Neural crest cell (in vitro differentiated cells): ENCODE results near the gene EARS2. TPM values are rescaled to one million over a fixed set of nuclear protein-coding genes. Genes with fewer than 3 reads are reported as not detected.

Experiments
- DNase-seq: peaks from one replicate; pipeline ENCODE4 v3.0.0; 2021; ENCODE audit warnings: low read depth, mixed read lengths, low spot score
- H3K27ac Mint-ChIP-seq: one replicate; pipeline ENCODE4 v1.8.0; 2021; ENCODE audit warnings: mild to moderate bottlenecking, mixed read lengths; ENCODE audit not compliant: unreplicated experiment
- H3K27me3 Mint-ChIP-seq: 2 replicates; pipeline ENCODE4 v1.8.0; 2021; ENCODE audit warnings: low read depth, mild to moderate bottlenecking, mixed read lengths
- H3K36me3 Mint-ChIP-seq: 2 replicates; pipeline ENCODE4 v1.8.0; 2021; ENCODE audit warnings: low read depth, mild to moderate bottlenecking, mixed read lengths
- H3K4me1 Mint-ChIP-seq: 2 replicates; pipeline ENCODE4 v1.8.0; 2021; ENCODE audit warnings: mixed read lengths
- H3K4me3 Mint-ChIP-seq: one replicate; pipeline ENCODE4 v1.8.0; 2021; ENCODE audit warnings: mild to moderate bottlenecking, mixed read lengths
- H3K9me3 Mint-ChIP-seq: 2 replicates; pipeline ENCODE4 v1.8.0; 2021; ENCODE audit warnings: mixed read lengths
- long read RNA-seq: library from polyadenylated mRNA; unstranded; transcript quantifications from one replicate; pipeline ENCODE4 v2.0.0, GENCODE V29; 2020
- total RNA-seq: library from RNA; stranded (reverse); gene quantifications from 2 replicates; pipeline ENCODE4 v1.2.1, GENCODE V29; 2021
- TF ChIP-seq, protein P1 (sequence below): fragments of 200-600 bp; sonication (generic); conservative IDR thresholded peaks from 2 replicates; pipeline ENCODE4 v1.5.0; 2021; ENCODE audit warnings: antibody characterized with exemption, mild to moderate bottlenecking

Gene EARS2
- total RNA-seq = 27.5 and 27.9 TPM in 2 replicates
- long read RNA-seq, transcript EARS2-201 (9 exons, 3,961 nt) = major isoform, 51 of 72 reads
- long read RNA-seq, partial matches to known transcripts = 11 of 72 reads
- long read RNA-seq, other reads (novel, unspliced or antisense) = 8 of 72 reads

DNA sequence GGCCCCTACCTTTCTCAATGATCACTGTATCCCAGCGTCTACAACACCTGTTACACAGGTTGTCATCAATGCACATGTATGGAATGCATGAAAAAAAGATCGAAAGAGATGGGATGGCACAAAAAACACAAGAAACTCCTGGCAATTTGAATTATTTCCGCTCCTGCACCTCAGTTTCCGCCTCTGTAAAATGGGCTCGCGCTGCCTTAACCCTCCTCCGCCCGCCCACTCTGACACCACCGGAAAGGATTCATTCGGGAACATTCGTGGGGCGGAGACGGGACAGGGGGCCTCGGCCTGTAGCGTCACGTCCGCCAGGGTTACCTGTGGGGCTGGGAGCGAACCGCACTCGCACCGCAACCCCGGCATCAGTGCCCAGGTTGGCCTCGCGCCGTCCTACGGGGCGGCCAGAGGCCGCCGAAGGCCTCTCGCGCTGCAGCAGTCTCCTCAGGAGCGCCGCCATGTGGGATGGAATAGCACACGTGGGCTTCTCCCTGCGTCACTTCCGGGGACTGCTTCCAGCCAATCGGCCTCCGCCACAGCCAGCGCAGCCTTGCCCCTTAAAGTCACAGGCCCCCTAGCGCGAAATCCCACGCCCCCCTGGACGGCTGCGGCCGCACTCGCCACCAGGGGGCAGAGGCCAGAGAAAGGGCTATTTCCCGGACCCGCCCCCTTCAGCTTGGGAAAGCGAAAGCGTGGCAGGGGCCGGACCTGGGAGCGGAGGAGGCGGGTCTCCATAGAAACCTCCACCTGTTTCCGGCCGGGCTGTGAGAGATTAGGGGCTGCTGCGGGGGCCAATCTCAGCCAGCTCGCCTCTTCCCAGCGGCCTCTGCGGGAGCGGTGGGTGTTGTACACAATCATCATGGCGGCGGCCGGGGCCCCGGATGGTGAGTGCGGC, at the start of gene EARS2, which contains the start of gene UBFD1:
EARS2 (minus strand) TSS at position 470 of the 898 bp plus-strand sequence; CDS start at position 463, 7 bp downstream.
UBFD1 (plus strand) TSS at position 847 of the 898 bp plus-strand sequence; CDS start at position 863, 16 bp downstream.
- DNase-seq = peak; percentile 99
- no peaks in the 10 kb centered on the region for H3K36me3 Mint-ChIP-seq
- H3K27ac Mint-ChIP-seq = peak within 1 kb of the TSS; percentile 95
- peaks cover 7% of the 10 kb centered on the region for H3K4me1 Mint-ChIP-seq
- no peaks in the 10 kb centered on the region for H3K27me3 Mint-ChIP-seq
- H3K9me3 Mint-ChIP-seq = no peaks in the 10 kb centered on the region
- H3K4me3 Mint-ChIP-seq = peak within 1 kb of the TSS; percentile 96
- TF ChIP-seq, protein P1, sequence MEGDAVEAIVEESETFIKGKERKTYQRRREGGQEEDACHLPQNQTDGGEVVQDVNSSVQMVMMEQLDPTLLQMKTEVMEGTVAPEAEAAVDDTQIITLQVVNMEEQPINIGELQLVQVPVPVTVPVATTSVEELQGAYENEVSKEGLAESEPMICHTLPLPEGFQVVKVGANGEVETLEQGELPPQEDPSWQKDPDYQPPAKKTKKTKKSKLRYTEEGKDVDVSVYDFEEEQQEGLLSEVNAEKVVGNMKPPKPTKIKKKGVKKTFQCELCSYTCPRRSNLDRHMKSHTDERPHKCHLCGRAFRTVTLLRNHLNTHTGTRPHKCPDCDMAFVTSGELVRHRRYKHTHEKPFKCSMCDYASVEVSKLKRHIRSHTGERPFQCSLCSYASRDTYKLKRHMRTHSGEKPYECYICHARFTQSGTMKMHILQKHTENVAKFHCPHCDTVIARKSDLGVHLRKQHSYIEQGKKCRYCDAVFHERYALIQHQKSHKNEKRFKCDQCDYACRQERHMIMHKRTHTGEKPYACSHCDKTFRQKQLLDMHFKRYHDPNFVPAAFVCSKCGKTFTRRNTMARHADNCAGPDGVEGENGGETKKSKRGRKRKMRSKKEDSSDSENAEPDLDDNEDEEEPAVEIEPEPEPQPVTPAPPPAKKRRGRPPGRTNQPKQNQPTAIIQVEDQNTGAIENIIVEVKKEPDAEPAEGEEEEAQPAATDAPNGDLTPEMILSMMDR = peak; percentile 97

DNA sequence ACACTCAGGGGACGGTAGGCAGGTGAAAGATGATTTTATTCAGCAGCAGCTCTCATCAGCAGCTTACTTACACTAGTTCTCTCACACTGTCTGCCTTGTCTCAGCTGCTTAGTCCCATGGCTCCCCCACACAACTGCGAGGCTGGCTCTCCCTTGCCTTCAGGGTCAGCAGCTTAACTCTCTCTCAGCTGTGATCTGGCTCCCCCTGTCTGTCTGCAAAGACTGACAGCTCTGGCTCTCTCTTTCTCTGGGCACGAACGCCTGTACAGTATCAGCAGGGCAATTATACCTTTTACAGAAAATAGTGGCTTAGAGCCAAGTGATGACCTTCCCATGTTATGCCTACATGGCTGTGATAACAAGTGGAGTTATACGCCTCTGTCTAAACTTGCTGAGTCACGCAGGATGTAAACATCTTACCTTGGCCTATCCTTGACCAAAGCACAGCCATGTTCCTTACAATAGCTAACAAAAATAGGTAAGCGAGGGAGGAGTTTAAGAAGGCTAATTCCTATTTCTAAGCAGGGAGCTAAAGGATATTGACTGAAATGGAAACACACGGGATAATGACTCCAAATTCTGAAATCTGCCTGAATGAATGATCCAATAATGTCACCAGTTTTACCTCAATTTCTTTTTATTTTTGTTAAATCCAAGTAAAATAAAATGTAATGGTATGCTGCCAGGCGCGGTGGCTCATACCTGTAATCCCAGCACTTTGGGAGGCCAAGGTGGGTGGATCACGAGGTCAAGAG, 40.0 kb upstream of the EARS2 start:
- H3K4me3 Mint-ChIP-seq = peak overlapping the region; percentile 31
- peak; percentile 6 for DNase-seq
- peaks cover 2% of the 10 kb centered on the region for H3K36me3 Mint-ChIP-seq
- no peaks in the 10 kb centered on the region for H3K9me3 Mint-ChIP-seq
- no peak overlapping the region for H3K27ac Mint-ChIP-seq
- H3K4me1 Mint-ChIP-seq = peaks cover 7% of the 10 kb centered on the region
- TF ChIP-seq, protein P1 = no peak
- H3K27me3 Mint-ChIP-seq = no peaks in the 10 kb centered on the region

DNA sequence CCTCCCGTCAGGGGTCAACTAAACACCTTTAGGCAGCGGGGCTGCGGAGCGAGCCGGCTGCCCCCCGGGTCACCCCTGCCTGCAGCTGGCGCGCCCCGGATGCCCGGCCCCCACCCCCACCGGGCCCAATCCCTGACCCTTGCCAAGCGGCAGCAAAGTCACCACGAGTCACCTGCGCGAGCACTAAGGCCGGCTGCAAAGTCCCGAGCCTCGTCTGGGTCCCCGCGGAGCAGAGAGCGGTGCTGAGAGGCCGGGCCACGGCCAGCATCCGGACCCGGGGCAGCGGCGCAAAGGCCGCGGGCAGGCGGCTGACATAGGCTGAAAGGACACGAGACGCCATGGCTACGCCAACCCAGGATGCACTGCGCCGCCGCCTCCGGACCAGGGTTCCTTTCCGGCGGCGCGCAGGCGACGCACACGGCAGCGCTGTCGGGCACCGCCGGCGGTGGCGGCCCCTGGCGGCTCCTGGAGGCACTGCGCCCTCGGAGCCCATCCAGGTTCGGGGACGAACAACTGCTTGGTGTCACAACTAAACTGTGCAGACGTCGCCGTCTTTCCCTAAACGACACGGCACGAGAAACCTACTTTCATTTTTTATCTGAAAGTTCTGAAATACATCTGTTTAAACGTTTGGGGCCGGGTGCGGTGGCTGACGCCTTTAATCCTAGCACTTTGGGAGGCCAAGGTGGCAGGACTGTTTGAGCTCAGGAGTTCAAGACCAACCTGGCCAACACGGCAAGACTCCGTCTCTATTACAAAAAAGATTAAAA, 39.0 kb upstream of the EARS2 start, which contains the start of gene NDUFAB1:
NDUFAB1 (minus strand) TSS at position 366 of the 770 bp plus-strand sequence; CDS start at position 340, 26 bp downstream.
- no peaks in the 10 kb centered on the region for H3K9me3 Mint-ChIP-seq
- peak; percentile 88 for DNase-seq
- TF ChIP-seq, protein P1 = peak; percentile 99
- no peaks in the 10 kb centered on the region for H3K27me3 Mint-ChIP-seq
- H3K4me3 Mint-ChIP-seq = peak within 1 kb of the TSS; percentile 93
- H3K4me1 Mint-ChIP-seq = peaks cover 11% of the 10 kb centered on the region
- H3K36me3 Mint-ChIP-seq = peaks cover 8% of the 10 kb centered on the region
- H3K27ac Mint-ChIP-seq = peak within 1 kb of the TSS; percentile 67

DNA sequence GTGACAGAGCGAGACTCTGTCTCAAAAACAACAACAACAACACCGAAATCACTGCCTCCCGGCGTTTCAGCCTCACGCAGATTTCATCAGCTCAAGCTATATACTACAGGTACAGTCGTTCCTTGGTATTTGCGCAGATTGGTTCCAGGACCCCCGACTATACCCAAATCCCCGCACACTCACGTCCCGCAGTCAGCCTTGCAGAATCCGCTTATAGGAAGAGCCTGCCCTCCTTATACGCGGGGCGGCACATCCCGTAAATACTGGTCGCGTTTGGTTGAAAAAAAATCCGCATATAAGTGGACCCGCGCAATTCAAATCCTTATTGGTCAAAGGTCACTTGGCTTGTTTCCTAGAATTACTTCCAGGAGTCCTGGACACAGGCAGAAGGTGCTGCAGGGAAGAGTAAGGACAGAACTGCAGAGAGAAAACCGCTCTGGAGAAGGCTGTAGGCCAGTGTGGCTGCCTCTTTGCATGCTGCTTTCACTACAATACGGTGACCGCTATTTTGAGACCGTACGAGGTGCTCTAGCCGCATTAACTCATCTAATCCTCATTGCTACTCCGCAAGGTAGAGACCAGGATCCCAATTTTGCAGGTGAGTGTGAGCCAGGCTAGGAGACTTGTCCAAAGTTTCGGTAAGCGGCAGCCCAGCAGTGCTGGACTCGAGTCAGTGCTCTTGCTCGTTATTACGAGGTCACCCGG, 38.2 kb upstream of the EARS2 start:
- no peaks in the 10 kb centered on the region for H3K9me3 Mint-ChIP-seq
- no peaks in the 10 kb centered on the region for H3K27me3 Mint-ChIP-seq
- peak overlapping the region; percentile 43 for H3K27ac Mint-ChIP-seq
- peak; percentile 10 for DNase-seq
- TF ChIP-seq, protein P1 = no peak
- peaks cover 8% of the 10 kb centered on the region for H3K36me3 Mint-ChIP-seq
- peak overlapping the region; percentile 93 for H3K4me3 Mint-ChIP-seq
- H3K4me1 Mint-ChIP-seq = peaks cover 11% of the 10 kb centered on the region
